OCI-M2 (cell line): ENCODE measurements around the gene KIAA0319L.

Experiments used
- DNase-seq: peaks from one replicate; lab custom pipeline; 2025; ENCODE audit not compliant: unreplicated experiment; lab: John Stamatoyannopoulos, UW

The KIAA0319L gene

GRCh38 chr1:35449334-35450008, 107.7 kb downstream of the KIAA0319L start:
- no peak for DNase-seq

GRCh38 chr1:35448344-35448801, 108.8 kb downstream of the KIAA0319L start:
- DNase-seq, result no peak

GRCh38 chr1:35447278-35447677, 109.9 kb downstream of the KIAA0319L start:
- DNase-seq, result no peak

- no peak for DNase-seq
These were observed 112.8 kb downstream of the KIAA0319L start for GRCh38 chr1:35444519-35444774.

GRCh38 chr1:35443768-35444518, 113.3 kb downstream of the KIAA0319L start:
- DNase-seq, result no peak

GRCh38 chr1:35442734-35443133, 114.5 kb downstream of the KIAA0319L start:
- DNase-seq, result no peak

GRCh38 chr1:35441926-35442579, 115.2 kb downstream of the KIAA0319L start:
- no peak for DNase-seq

GRCh38 chr1:35439626-35440025, 117.6 kb downstream of the KIAA0319L start:
- no peak for DNase-seq

GRCh38 chr1:35437200-35437599, 120.0 kb downstream of the KIAA0319L start:
- DNase-seq, result no peak

- no peak for DNase-seq
These were observed 121.1 kb downstream of the KIAA0319L start for GRCh38 chr1:35436078-35436477.

- no peak for DNase-seq
These were observed 122.5 kb downstream of the KIAA0319L start for GRCh38 chr1:35434703-35435102.

GRCh38 chr1:35433714-35434113, 123.5 kb downstream of the KIAA0319L start:
- DNase-seq, result no peak

GRCh38 chr1:35432231-35432630, 125.0 kb downstream of the KIAA0319L start:
- no peak for DNase-seq

- DNase-seq, result no peak
These were observed 126.0 kb downstream of the KIAA0319L start for GRCh38 chr1:35431173-35431599.

- no peak for DNase-seq
These were observed 126.4 kb downstream of the KIAA0319L start for GRCh38 chr1:35430762-35431161.

GRCh38 chr1:35428360-35428759, 128.8 kb downstream of the KIAA0319L start:
- DNase-seq, result no peak

- no peak for DNase-seq
These were observed 131.1 kb downstream of the KIAA0319L start for GRCh38 chr1:35426097-35426586.

- no peak for DNase-seq
These were observed 148.3 kb downstream of the KIAA0319L start for GRCh38 chr1:35408925-35409324.

- DNase-seq, result no peak
These were observed 149.5 kb downstream of the KIAA0319L start for GRCh38 chr1:35407743-35408142.

GRCh38 chr1:35406103-35406502, 151.1 kb downstream of the KIAA0319L start:
- no peak for DNase-seq

- no peak for DNase-seq
These were observed 156.2 kb downstream of the KIAA0319L start for GRCh38 chr1:35401049-35401448.

- no peak for DNase-seq
These were observed 158.5 kb downstream of the KIAA0319L start for GRCh38 chr1:35398739-35399138.
